Measurements from ENCODE around the gene NEUROG2.

DNA sequence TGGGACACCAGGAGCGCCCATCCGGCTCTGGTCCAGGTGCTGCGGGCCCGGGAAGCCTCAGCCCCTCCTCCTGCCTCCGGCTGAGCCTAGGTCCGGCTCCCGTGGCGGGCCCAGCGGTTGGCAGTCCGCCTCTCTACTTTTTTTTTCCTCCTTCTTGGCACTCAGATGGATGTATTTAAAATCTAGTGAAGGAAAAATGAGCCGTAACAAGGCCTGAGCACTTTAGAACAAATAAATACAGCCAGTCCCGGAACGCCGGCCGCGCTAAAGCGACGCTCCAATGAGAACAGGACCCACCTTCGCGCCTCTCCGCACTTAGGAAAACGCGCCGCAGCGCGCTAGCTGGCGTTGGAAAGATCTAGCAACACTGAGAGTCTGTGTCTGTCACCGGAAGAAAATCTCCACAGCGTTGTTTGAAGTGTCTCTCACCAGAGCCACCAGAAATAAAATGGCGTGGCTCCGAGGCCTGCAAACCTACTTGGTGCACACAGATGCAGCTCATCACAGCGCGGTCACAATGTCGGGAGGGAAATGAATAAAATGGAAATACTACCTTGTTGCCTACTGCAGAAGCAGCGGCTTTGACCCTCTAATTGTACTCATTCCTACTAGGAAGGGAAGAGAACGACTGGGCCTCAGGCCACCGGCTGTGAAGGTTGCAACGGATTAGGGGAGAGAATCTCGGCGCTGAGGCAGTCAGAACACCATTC lies 4.7 kb downstream of the NEUROG2 start:
- TF ChIP-seq CTCF (IDR thresholded peaks at IDR 0.05) (no peak), POLR2A (IDR thresholded peaks at IDR 0.05) (no peak), EP300 (IDR thresholded peaks at IDR 0.05) (no peak), POLR2AphosphoS5 (IDR thresholded peaks at IDR 0.05) (no peak)

Data from upper lobe of left lung (tissue), 4 donors.